Stimulated activated CD4-positive, alpha-beta T cell treated with anti-CD3 and anti-CD28 coated beads, Interleukin-4, amount 100 ng/mL, for 48 hours (primary cell): Measurements from ENCODE around the gene SNX1.

Source experiments
- DNase-seq, 2 donors: peaks; one replicate each; pipeline ENCODE4 v3.0.0-alpha.2; 2020; ENCODE audit warnings: low read depth in 2 of 2

Gene SNX1

DNA sequence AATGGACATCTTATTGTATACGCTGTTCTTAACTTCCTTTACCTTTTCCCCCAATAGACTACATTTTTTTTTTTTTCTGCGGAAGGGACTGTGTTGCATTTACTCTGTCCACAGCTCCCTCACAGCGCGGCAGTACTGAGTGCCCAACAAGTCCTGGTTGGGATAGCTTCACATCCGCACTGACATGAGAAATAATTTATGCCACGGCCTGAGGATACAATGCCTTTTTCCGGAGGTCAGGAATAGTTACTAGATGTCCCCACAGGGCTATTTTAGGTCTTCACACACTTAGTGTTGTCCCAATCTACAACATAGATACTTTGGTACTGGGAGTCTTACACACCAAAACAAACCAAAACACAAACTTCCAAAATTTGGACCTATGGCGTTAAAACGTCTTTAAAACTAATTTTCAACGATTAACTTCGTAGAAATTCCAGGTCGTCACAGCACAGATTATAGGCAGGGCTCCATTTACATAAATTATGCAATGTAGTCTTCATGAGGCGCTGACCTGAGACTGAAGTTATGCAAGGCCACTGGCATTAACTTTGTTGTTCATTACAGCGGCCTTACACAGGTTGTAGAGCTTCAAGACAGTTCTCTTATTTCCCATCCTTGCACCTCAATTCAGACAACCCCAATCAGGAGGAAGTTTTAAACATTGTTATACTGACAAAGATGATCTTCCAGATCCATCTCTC, 68.0 kb downstream of the SNX1 start:
- DNase-seq, result no peak

DNA sequence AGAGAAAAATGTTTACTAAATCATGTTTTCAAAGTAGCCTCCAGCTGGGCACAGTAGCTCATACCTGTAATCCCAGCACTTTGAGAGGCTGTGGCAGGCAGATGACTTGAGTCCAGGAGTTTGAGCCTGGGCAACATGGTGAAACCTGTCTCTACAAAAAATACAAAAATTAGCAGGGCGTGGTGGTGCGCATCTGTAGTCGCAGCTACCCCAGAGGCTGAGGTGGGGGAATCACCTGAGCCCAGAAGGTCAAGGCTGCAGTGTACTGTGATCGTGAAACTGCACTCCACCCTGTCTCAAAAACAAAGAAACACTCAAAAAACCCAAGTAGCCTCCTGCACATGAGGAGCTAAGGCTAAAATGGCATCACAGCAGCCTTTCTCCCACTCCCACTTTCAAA, 68.7 kb downstream of the SNX1 start:
- no peak for DNase-seq

DNA sequence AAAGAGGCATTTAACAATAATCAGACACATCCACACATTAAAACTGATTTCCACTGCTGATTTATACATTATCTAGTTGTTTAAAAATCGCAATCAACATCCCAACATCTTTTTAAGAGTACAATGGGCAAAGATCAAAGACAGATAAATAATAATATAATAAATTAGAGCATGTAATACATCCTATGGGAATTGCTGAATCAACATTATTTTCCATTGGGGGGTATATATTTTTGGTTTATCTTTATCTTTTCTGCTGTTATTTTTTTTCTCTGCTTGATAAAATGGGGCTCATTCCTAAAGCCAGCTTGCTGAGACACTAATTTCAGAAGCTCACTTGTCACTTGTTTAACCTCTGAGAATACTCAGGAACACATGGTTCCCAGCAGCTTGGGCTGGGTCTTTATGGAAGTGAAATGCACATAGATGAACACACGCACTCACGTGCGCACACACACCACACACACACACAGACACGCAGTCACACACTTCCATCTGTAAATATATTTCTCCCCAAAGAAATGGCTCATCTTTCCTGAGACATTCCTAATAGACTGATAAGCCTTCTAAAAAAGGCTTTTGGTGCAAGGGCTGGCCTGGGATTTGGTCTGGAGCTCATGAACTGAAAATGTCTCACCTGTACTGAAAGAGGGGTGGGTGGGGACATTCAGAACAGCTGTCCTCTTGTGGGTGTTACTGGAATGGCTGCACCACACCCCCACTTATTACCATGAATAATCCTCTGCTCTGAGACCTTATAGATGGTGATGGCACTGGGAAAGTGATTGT, 70.5 kb downstream of the SNX1 start:
- DNase-seq, result no peak

- no peak for DNase-seq
Observed at GRCh38 chr15:64180235-64180824, 84.5 kb downstream of the SNX1 start.

- no peak for DNase-seq
Observed at GRCh38 chr15:64182859-64183370, 87.1 kb downstream of the SNX1 start.

DNA sequence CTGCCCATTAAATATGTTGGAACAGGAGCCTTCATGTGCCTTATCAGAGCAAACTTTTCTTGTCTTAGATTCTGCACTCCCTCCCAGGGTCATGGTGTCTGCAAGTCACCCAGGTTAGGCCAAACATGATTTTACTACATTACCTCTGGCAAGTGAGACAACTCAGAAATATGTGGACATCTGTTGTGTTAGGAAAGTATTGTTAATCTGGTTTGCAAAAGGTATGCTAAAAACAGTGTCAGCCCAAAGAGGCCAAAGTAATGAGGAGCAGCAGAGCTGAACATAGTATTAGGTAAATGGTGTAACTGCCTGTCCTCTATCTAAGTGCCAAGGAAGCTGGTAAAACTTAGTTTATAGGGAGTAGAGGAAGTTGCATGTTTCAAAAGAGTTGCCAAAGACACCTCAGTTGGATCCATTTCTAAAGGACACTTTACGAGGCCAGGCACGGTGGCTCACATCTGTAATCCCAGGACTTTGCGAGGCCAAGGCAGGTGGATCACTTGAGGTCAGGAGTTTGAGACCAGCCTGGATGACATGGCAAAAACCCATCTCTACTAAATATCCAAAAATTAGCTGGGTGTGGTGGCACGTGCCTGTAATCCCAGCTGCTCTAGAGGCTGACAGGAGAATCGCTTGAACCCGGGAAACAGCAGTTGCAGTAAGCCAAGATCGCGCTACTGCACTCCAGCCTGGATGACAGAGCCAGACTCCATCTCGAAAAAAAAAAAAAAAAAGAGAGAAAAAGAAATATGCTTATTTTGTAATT, 89.5 kb downstream of the SNX1 start:
- no peak for DNase-seq

DNA sequence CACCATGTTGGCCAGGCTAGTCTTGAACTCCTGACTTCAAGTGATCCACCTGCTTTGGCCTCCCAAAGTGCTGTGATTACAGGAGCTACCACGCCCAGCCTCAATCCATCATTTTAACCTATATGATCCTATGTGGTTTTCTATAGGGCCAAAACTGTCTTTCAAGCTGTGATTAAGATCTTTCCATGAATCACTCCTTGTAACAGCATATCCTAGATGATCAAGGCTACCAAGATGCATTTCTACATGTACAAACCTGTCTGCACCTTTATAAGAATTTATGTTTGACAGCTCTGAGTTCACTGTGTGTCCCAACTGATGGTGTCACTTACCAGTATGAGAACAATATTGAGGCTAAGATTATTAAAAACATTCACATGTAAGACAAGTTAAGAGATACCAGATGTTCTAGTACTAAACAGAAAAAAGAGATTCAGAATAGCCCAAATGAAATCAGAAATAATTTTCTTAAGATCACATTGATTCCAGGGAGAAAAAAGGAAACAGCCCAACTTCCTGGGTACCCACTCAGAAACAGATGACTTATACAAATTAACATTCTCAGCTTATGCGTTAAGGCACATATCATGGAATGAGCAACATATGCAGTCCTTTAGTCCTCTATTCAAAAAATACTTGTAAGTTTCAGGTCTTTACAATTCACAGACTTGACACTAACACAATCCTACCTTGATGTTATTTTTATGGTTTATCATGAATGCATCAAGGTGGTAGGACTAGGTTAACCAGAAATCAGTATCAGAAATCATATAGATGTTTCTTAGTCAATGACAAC, 91.8 kb downstream of the SNX1 start:
- DNase-seq, result no peak
